ENCODE results near the gene PUS7. TPM values are rescaled to one million over a fixed set of nuclear protein-coding genes. Genes with fewer than 3 reads are reported as not detected.

Gene PUS7
- 1 to 10 TPM; 5.2 to 5.9 TPM for total RNA-seq
- 1 to 10 TPM; 5.2 to 5.9 TPM for polyA plus RNA-seq

- Histone ChIP-seq H3K36me3 (ENCODE audit: insufficient read depth, low read length) (no peaks in the 10 kb centered on the region), H3K9me3 (ENCODE audit: control insufficient read depth in 1 of 2, low read length in 2 of 2) (no peaks in the 10 kb centered on the region), H3K4me3 (ENCODE audit: low read length in 2 of 2) (peak within 1 kb of the TSS; percentile 71 to 73), H3K27ac (ENCODE audit: low read depth, low read length) (peak within 1 kb of the TSS; percentile 37), H3K4me1 (ENCODE audit: insufficient read depth, low read length) (peaks cover 15% of the 10 kb centered on the region), H3K27me3 (ENCODE audit: insufficient read depth, low read length) (no peaks in the 10 kb centered on the region)
- Mint-ChIP-seq H3K27me3 (no peaks in the 10 kb centered on the region), H3K9me3 (no peaks in the 10 kb centered on the region), H3K4me1 (peaks cover 6 to 23% (median 9%) of the 10 kb centered on the region in 4 donors), H3K27ac (peak within 1 kb of the TSS; percentile 83 to 95 (median 87)), H3K36me3 (peaks cover 0 to 3% of the 10 kb centered on the region in 2 donors), H3K4me3 (peak within 1 kb of the TSS; percentile 91 to 99 (median 94))
- ChIA-PET CTCF (ENCODE audit: partially characterized antibody) (interaction anchor here (1.6 to 3.7 kb wide), 2 partner anchors 10 kb away, joined by 6 to 22 read pairs; partner anchors contain the start of gene RINT1), POLR2A (ENCODE audit: partially characterized antibody) (interaction anchor here (4.4 kb wide), 1 partner anchor 10 kb away, joined by 38 read pairs; the partner anchor contains the start of gene RINT1)
- intact Hi-C loops (cut with micrococcal nuclease) = loop anchor here (1.0 kb wide), 1 partner anchor 10 kb away; the partner anchor contains the start of gene RINT1
- peak; percentile 63 to 75 (median 74) for DNase-seq
Measured at GRCh38 chr7:105521717-105522463, at the start of gene PUS7. PUS7 (minus strand) TSS chr7:105522271; CDS start chr7:105508512, 13,759 bp downstream.

GRCh38 chr7:105567821-105568220 is 45.8 kb upstream of the PUS7 start:
- H3K27ac ChIP-seq (ENCODE audit: low read depth, low read length) = no peak overlapping the region
- Mint-ChIP-seq H3K27ac (peak overlapping the region in 1 of 7 donors; percentile 53), H3K4me3 (no peak overlapping the region), H3K27me3 (no peaks in the 10 kb centered on the region), H3K9me3 (no peaks in the 10 kb centered on the region), H3K4me1 (no peaks in the 10 kb centered on the region), H3K36me3 (peaks cover 30 to 43% of the 10 kb centered on the region in 2 donors)
- H3K9me3 ChIP-seq (ENCODE audit: control insufficient read depth in 1 of 2, low read length in 2 of 2) = no peaks in the 10 kb centered on the region
- ChIA-PET CTCF (ENCODE audit: partially characterized antibody) (no interaction called here), POLR2A (ENCODE audit: partially characterized antibody) (no interaction called here)
- no peaks in the 10 kb centered on the region for H3K27me3 ChIP-seq (ENCODE audit: insufficient read depth, low read length)
- H3K4me3 ChIP-seq (ENCODE audit: low read length in 2 of 2) = no peak overlapping the region
- intact Hi-C loops (cut with micrococcal nuclease) = no loop called here
- no peaks in the 10 kb centered on the region for H3K4me1 ChIP-seq (ENCODE audit: insufficient read depth, low read length)
- no peak for DNase-seq
- H3K36me3 ChIP-seq (ENCODE audit: insufficient read depth, low read length) = peaks cover 29% of the 10 kb centered on the region

GRCh38 chr7:105567024-105567423 is 45.0 kb upstream of the PUS7 start:
- H3K9me3 Mint-ChIP-seq = no peaks in the 10 kb centered on the region
- no peaks in the 10 kb centered on the region for H3K27me3 Mint-ChIP-seq
- POLR2A ChIA-PET (ENCODE audit: partially characterized antibody) = interaction anchor here (0.9 kb wide), 1 partner anchor 34 kb away, joined by 3 read pairs; no protein-coding TSS in a partner anchor
- Histone ChIP-seq H3K4me3 (ENCODE audit: low read length in 2 of 2) (no peak overlapping the region), H3K9me3 (ENCODE audit: control insufficient read depth in 1 of 2, low read length in 2 of 2) (no peaks in the 10 kb centered on the region), H3K36me3 (ENCODE audit: insufficient read depth, low read length) (peaks cover 29% of the 10 kb centered on the region), H3K27me3 (ENCODE audit: insufficient read depth, low read length) (no peaks in the 10 kb centered on the region), H3K27ac (ENCODE audit: low read depth, low read length) (no peak overlapping the region), H3K4me1 (ENCODE audit: insufficient read depth, low read length) (no peaks in the 10 kb centered on the region)
- CTCF ChIA-PET (ENCODE audit: partially characterized antibody) = no interaction called here
- no peak overlapping the region for H3K27ac Mint-ChIP-seq
- H3K4me3 Mint-ChIP-seq = no peak overlapping the region
- no peak for DNase-seq
- H3K36me3 Mint-ChIP-seq = peaks cover 31 to 48% of the 10 kb centered on the region in 2 donors
- H3K4me1 Mint-ChIP-seq = no peaks in the 10 kb centered on the region
- intact Hi-C loops (cut with micrococcal nuclease) = no loop called here

- peaks cover 29% of the 10 kb centered on the region for H3K36me3 ChIP-seq (ENCODE audit: insufficient read depth, low read length)
- no peaks in the 10 kb centered on the region for H3K27me3 ChIP-seq (ENCODE audit: insufficient read depth, low read length)
- ChIA-PET POLR2A (ENCODE audit: partially characterized antibody) (no interaction called here), CTCF (ENCODE audit: partially characterized antibody) (interaction anchor here (1.2 kb wide), 1 partner anchor 683 kb away, joined by 3 read pairs; no protein-coding TSS in a partner anchor)
- H3K4me3 ChIP-seq (ENCODE audit: low read length in 2 of 2) = no peak overlapping the region
- Mint-ChIP-seq H3K4me3 (no peak overlapping the region), H3K27ac (no peak overlapping the region), H3K9me3 (no peaks in the 10 kb centered on the region), H3K36me3 (peaks cover 33 to 51% of the 10 kb centered on the region in 2 donors), H3K27me3 (no peaks in the 10 kb centered on the region), H3K4me1 (peaks cover 0 to 1% (median 0%) of the 10 kb centered on the region in 4 donors)
- intact Hi-C loops (cut with micrococcal nuclease) = no loop called here
- no peaks in the 10 kb centered on the region for H3K4me1 ChIP-seq (ENCODE audit: insufficient read depth, low read length)
- H3K9me3 ChIP-seq (ENCODE audit: control insufficient read depth in 1 of 2, low read length in 2 of 2) = no peaks in the 10 kb centered on the region
- DNase-seq = no peak
- H3K27ac ChIP-seq (ENCODE audit: low read depth, low read length) = no peak overlapping the region
Measured at GRCh38 chr7:105565190-105565589, 43.1 kb upstream of the PUS7 start.

GRCh38 chr7:105559926-105560325 is 37.9 kb upstream of the PUS7 start:
- Histone ChIP-seq H3K27ac (ENCODE audit: low read depth, low read length) (no peak overlapping the region), H3K4me3 (ENCODE audit: low read length in 2 of 2) (no peak overlapping the region), H3K27me3 (ENCODE audit: insufficient read depth, low read length) (no peaks in the 10 kb centered on the region), H3K4me1 (ENCODE audit: insufficient read depth, low read length) (no peaks in the 10 kb centered on the region), H3K9me3 (ENCODE audit: control insufficient read depth in 1 of 2, low read length in 2 of 2) (no peaks in the 10 kb centered on the region), H3K36me3 (ENCODE audit: insufficient read depth, low read length) (peaks cover 18% of the 10 kb centered on the region)
- Mint-ChIP-seq H3K36me3 (peaks cover 24 to 48% of the 10 kb centered on the region in 2 donors), H3K27ac (no peak overlapping the region), H3K9me3 (no peaks in the 10 kb centered on the region), H3K27me3 (no peaks in the 10 kb centered on the region), H3K4me1 (peaks cover 0 to 3% (median 0%) of the 10 kb centered on the region in 4 donors), H3K4me3 (no peak overlapping the region)
- CTCF ChIA-PET (ENCODE audit: partially characterized antibody) = interaction anchor here (0.6 kb wide), 1 partner anchor 35 kb away, joined by 3 read pairs; no protein-coding TSS in a partner anchor
- intact Hi-C loops (cut with micrococcal nuclease) = no loop called here
- DNase-seq = no peak
- POLR2A ChIA-PET (ENCODE audit: partially characterized antibody) = interaction anchor here (0.6 kb wide), 1 partner anchor 29 kb away, joined by 3 read pairs; no protein-coding TSS in a partner anchor

- Mint-ChIP-seq H3K36me3 (peaks cover 19 to 35% of the 10 kb centered on the region in 2 donors), H3K9me3 (no peaks in the 10 kb centered on the region), H3K4me3 (no peak overlapping the region), H3K27ac (peak overlapping the region in 1 of 7 donors; percentile 19), H3K4me1 (peaks cover 9 to 26% (median 18%) of the 10 kb centered on the region in 4 donors), H3K27me3 (no peaks in the 10 kb centered on the region)
- Histone ChIP-seq H3K9me3 (ENCODE audit: control insufficient read depth in 1 of 2, low read length in 2 of 2) (no peaks in the 10 kb centered on the region), H3K27ac (ENCODE audit: low read depth, low read length) (no peak overlapping the region), H3K4me3 (ENCODE audit: low read length in 2 of 2) (no peak overlapping the region), H3K4me1 (ENCODE audit: insufficient read depth, low read length) (peaks cover 9% of the 10 kb centered on the region), H3K27me3 (ENCODE audit: insufficient read depth, low read length) (no peaks in the 10 kb centered on the region), H3K36me3 (ENCODE audit: insufficient read depth, low read length) (peaks cover 30% of the 10 kb centered on the region)
- CTCF ChIA-PET (ENCODE audit: partially characterized antibody) = no interaction called here
- POLR2A ChIA-PET (ENCODE audit: partially characterized antibody) = no interaction called here
- intact Hi-C loops (cut with micrococcal nuclease) = no loop called here
- DNase-seq = no peak
Measured at GRCh38 chr7:105538339-105538738, 16.3 kb upstream of the PUS7 start.
